ENCODE measurements around the gene COQ8A.
"Not testable (repeated sequence)": the region's sequence is repeated elsewhere in the genome, so short reads cannot be mapped to it uniquely, and the experiment has no call there.

COQ8A gene

GRCh38 chr1:226985839-226986463 lies 45.9 kb downstream of the COQ8A start:
- no peak for DNase-seq (ENCODE audit: low spot score)

DNA sequence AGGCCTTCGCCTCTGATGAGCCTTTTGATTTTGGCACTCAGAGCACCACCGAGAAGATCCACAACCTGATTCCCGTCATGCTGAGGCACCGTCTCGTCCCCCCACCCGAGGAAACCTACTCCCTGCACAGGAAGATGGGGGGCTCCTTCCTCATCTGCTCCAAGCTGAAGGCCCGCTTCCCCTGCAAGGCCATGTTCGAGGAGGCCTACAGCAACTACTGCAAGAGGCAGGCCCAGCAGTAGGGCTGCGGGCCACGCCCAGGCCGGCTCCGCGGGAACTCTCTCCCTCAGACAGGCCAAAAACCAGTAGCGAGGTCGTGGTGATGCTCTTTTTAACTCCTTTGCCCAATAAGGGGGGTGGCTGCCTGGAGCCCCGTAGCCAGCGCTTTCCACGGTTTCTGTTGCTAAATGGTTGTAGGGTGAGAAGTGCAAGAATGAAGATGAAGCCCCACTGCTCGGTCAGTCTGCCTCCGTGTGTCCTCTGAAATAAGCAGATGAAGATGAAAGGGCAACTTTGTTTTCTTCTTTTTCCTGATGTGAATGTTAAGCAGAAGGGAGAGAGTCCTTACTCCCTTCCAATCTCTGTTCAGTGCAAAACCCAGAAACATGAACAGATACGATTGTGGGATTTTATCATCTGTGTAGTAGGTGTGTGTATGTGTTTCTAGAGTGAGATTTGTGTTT lies 46.5 kb downstream of the COQ8A start:
- DNase-seq (ENCODE audit: low spot score) = no peak

- no peak for DNase-seq (ENCODE audit: low spot score)
These were observed 47.1 kb downstream of the COQ8A start for GRCh38 chr1:226987179-226987536.

DNA sequence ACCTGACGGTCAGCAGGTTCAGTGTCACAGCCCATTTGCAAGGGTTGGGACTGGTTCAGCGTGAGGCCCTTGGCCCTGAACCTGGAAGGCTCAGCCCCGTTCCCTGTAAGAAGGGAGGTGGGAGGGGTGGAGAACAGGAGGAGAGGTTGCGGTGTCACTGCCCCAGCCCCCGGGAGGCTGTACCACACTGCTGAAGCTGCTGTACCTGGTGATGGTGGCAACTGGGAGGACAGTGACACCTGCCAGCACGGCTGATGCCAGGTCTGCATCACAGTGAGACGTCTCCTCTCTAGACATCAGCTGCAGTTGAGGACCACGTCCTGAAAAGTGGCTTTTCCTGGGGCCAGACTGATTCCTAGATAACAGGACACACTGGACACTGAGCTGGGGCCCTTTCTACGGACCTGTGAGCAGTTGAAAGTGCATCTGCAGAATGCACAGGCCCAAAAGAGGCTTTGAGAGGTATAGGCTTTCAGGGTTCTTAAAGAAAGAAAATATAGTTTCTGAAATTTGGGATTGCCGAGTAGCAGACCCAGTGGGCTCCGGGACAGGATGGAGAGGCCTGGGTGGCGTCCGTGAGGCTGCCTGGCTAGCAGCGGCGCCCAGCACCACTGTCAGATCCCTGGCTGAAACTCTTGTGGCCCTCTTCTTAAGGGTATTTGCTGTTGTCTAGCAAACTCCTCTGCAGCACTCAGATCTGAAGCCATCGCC lies 47.7 kb downstream of the COQ8A start:
- DNase-seq (ENCODE audit: low spot score) = no peak

- DNase-seq (ENCODE audit: low spot score) = no peak
These were observed 48.2 kb downstream of the COQ8A start for GRCh38 chr1:226988334-226988666.

DNA sequence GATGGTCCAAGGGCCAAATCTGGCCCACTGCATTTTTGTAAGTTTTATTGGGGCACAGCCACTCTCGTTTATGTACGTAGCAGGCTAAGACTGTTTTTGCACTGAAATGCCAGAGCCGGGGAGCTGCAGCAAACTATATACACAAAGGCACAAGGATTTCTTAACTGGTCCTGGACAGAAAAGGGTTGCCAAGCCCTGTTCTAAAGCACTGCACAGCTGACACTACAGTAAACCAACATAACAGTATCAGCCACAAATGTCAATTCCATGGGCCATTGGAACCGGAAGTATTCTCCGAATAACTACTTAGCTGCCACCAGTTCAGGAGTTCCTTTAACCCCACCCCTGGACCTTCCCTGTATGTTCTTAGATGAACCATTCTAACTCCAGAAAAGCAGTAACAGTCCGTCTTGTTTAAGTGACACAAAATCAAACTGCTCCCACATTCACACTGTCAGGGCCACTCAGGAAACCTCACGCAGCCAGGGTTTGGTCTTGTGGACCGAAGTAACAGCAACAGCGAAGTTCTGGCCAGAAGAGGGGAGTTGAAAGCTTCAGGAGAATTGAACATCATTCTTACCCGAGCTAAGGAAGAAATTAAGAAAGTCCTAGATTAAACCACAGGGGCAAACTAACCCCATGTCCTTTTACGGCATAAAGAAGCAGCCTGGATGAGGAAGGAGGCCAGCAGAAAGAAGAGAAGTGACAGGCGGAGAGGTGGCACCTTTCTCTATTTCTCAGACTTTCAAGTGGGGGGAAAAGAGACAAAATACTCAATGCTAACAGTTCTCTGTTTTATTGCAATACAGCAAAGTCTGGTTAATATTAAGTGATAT lies 49.2 kb downstream of the COQ8A start:
- no peak for DNase-seq (ENCODE audit: low spot score)

GRCh38 chr1:226990133-226990716 lies 50.1 kb downstream of the COQ8A start:
- DNase-seq (ENCODE audit: low spot score) = no peak

GRCh38 chr1:226991920-226992319 lies 51.8 kb downstream of the COQ8A start:
- DNase-seq (ENCODE audit: low spot score) = no peak

GRCh38 chr1:226993814-226994585 lies 53.9 kb downstream of the COQ8A start:
- DNase-seq (ENCODE audit: low spot score) = no peak

DNA sequence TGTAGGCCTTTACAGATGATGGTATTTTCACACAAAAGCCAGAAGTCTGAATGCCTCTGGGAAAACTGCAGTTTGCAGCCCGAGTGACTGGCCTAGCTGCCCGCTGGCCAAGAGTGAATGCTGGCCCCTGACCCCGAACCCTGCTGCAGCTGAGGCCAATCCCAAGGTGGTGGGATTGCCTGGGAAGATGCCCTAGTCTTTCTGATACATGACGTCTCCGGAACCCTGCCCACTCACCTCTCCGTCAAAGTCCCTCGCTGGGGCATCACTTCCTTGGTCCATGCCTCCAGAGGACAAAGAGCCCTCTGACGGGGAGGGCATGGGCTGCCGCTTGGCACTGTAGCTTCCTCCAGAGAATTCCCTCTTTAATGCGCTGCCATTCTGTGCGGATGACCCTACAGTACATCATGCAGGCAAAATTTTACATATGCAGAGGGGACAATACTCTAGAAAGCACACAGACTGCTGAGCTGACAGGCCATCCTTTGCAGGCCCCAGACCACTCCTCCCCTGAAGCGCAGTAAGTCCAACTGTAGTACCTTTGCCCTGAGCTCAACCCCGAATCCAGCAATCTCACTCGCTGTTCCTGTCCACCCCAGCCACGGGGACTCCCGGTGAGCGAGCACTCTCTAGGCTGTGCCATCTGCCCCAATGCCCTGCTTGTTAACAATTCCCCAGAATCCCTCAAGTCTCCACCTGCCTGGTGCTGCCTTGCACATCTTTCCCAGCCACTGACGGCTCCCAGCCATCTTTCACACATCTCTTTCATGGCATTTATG lies 54.7 kb downstream of the COQ8A start:
- no peak for DNase-seq (ENCODE audit: low spot score)

- DNase-seq (ENCODE audit: low spot score) = no peak
These were observed 55.6 kb downstream of the COQ8A start for GRCh38 chr1:226995365-226996332.

- DNase-seq (ENCODE audit: low spot score) = not testable (repeated sequence)
These were observed 59.5 kb downstream of the COQ8A start for GRCh38 chr1:226999579-226999978.

DNA sequence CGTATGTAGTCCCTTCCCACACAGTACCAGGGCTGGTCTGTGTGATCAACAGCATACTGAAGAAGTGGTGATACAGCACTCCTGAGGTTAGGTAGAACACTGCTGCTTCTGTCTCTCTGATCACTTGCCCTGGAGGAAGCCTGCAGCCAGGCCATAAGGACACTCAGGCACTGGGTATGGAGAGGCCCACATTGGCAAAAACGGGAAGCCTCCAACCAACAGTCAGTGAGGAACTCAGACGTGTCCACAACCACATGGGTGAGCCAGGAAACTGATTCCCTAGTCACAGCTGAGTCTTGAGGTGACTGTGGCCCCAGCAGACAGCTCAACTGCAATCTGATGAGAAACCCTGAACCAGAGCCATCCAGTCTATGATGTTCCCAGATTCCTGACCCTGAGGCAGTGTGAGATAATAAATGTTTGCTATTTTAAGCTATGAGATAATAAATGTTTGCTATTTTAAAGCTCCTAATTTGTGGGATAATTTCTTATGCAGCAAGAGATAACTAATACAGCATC lies 62.5 kb downstream of the COQ8A start:
- no peak for DNase-seq (ENCODE audit: low spot score)

DNA sequence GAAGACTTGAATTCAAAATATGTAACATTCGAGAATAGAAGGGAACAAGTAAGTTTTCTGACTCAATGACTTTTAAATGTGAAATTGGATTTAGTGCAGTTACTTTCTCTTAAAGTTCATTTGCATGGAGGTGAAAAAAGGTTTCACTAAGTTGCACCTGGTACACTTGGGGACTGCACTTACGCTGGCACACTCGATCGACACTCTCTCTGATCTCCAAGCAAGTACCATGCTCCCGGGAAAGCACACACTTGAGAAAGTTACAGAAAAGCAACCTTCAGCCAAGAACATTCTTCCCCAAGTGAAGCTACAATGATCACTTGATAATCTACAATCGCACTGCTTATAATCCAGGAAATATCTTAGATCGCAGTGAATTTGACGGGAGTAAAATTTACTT lies 63.1 kb downstream of the COQ8A start:
- no peak for DNase-seq (ENCODE audit: low spot score)

DNA sequence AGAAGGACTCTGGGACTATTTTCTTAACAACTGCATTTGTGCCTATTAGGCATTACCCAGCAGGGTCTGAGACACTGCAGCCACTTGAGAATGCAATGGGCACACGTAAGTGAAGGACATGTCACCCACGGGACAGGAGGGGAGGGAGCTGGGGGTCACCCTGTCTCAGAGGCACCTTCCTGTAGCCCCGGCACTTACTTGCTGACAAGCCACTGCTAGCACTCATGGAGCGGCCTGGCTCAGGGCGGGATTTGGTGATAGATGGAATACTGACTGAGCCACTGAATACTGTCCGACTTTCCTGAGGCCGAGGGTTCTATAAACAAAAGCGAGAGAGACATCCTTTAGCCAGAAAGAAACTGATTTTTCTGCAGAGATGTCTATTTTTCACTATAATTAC lies 64.7 kb downstream of the COQ8A start:
- no peak for DNase-seq (ENCODE audit: low spot score)

DNA sequence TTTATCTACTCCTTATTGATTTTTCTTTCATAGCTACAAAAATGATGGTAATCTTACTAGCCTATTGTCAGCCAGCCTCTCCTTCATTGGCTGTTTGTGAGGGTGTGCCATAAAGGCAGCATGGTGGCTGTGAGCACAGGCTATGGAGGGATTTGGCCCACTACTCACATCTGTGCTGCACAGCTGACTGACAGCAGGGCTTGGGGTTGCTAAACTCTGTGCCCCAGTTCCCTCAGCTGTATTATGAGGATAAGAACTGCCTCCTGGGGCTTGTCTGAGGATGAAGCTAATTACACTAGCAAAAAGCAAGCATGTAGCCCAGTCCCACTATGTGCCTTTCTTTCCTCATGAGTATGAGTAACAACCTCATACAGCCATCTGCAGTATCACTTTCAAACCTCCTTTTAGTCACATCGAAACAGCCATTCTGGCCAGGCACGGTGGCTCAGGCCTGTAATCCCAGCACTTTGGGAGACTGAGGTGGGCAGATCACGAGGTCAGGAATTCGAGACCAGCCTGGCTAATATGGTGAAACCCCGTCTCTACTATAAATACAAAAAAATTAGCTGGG lies 66.2 kb downstream of the COQ8A start:
- no peak for DNase-seq (ENCODE audit: low spot score)

GRCh38 chr1:227009937-227010336 lies 69.8 kb downstream of the COQ8A start:
- no peak for DNase-seq (ENCODE audit: low spot score)

DNA sequence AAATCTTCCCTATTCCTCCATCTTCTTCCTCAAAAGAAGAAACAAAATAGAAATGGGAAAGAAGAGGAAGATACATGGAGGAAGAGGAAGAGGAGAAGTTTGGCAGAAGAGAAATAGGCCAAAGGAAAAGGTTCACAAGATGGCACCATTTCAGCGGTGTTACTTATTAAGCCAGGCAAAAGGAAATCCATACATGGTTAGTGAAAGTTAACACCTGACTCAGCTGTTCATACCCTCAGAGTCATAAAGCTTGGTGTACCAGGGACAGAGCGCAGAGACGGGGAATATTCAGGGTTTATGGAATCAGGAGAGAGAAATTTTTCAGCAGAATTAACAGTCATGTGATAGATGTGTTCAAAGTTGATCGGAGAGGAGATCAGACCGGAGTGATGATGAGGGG lies 70.6 kb downstream of the COQ8A start:
- no peak for DNase-seq (ENCODE audit: low spot score)

DNA sequence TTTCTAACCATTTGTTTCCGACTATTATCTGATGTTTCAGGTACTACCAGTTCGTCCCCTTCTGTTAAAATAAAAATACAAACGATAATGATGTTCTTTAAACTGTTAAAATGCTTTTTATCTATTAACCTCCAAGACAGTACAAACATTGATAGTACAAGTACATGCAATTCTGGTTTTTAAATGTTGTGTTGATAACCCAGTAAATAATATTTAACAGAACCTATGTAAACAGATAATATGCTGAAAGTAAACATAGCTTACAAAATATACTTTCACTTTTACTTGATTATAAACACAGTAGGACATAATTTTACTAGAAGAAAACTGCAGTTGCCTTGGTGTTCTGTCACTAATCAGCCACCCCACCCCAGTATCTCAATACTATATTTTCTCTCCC lies 76.9 kb downstream of the COQ8A start:
- DNase-seq (ENCODE audit: low spot score) = no peak

Measured in germinal center (tissue), 1 donor.